Gastrocnemius medialis (tissue), 4 donors: ENCODE results near the gene TNF. TPM values are rescaled to one million over a fixed set of nuclear protein-coding genes. Genes with fewer than 3 reads are reported as not detected.

Source experiments
- ATAC-seq, 2 donors: fragments of 150-250 bp; one replicate each; pipeline ENCODE4 v1.9.1; 2016
- DNase-seq, 2 donors: peaks; one replicate each; pipeline ENCODE4 v3.0.0-alpha.2; 2019
- H3K27ac ChIP-seq, 4 donors: fragments of 200-600 bp; sonication (generic); 1 replicate in 1 of 4; 2 replicates in 3 of 4; pipeline ENCODE4 v1.5.1; 2016 to 2018; ENCODE audit warnings: mild to moderate bottlenecking in 2 of 4, moderate library complexity in 1 of 4
- H3K27me3 ChIP-seq, 3 donors: fragments of 200-600 bp; sonication (generic) in 2 of 3; 1 replicate in 1 of 3; 2 replicates in 2 of 3; pipeline versions ENCODE4 v1.5.1 to v1.6.0; 2016 to 2019; ENCODE audit warnings: mild to moderate bottlenecking in 1 of 3, moderate library complexity in 1 of 3
- H3K36me3 ChIP-seq, 2 donors: fragments of 200-600 bp; sonication (generic) in 1 of 2; one replicate each; pipeline ENCODE4 v1.5.1; 2017 to 2018
- H3K4me1 ChIP-seq, 2 donors: fragments of 200-600 bp; sonication (generic) in 1 of 2; one replicate each; pipeline ENCODE4 v1.5.1; 2016 to 2017; ENCODE audit warnings: mild to moderate bottlenecking in 2 of 2
- H3K4me3 ChIP-seq, 4 donors: fragments of 200-600 bp; sonication (generic) in 3 of 4; 1 replicate in 1 of 4; 2 replicates in 3 of 4; pipeline ENCODE4 v1.5.1; 2016 to 2019; ENCODE audit warnings: mild to moderate bottlenecking in 2 of 4
- H3K9me3 ChIP-seq, 3 donors: fragments of 200-600 bp; sonication (generic) in 2 of 3; 1 replicate in 1 of 3; 2 replicates in 2 of 3; pipeline ENCODE4 v1.5.1; 2016 to 2019
- CTCF ChIP-seq, 5 experiments: fragments of 450-650 bp in 3 of 5; fragments of 200-600 bp in 2 of 5; sonication (generic) in 2 of 5; IDR thresholded peaks in 4 of 5; conservative IDR thresholded peaks in 1 of 5; 1 replicate in 4 of 5; 2 replicates in 1 of 5; pipeline ENCODE4 v1.5.1; 2016 to 2019; ENCODE audit warnings: antibody characterized with exemption in 5 of 5, mild to moderate bottlenecking in 3 of 5, moderate library complexity in 3 of 5
- POLR2A ChIP-seq, 2 donors: fragments of 450-650 bp; IDR thresholded peaks; one replicate each; pipeline ENCODE4 v1.6.1; 2017; ENCODE audit warnings: antibody characterized with exemption in 2 of 2, mild to moderate bottlenecking in 2 of 2, moderate library complexity in 2 of 2
- in situ Hi-C, 4 donors: fragments of 200-750 bp; cut with MboI; loops; one replicate each; pipeline versions ENCODE4 v1.15.0 to v1.8.0; 2017; ENCODE audit warnings: low sequenced_read_pairs in 4 of 4
- intact Hi-C: fragments of 100-400 bp; cut with DNase I; formaldehyde crosslinking; loops from one replicate; pipeline ENCODE4 v1.15.1; 2023; ENCODE audit warnings: low total_unique reads
- total RNA-seq, 4 donors: library from RNA; depleted of rRNA; stranded (reverse); fragments of >200 nt; gene quantifications; one replicate each; pipeline versions ENCODE4 v1.1.0 to v1.2.3, GENCODE V29; 2016

Gene TNF
- total RNA-seq, 4 donors from 2014 or later: 0.23 to 0.87 TPM; not detected in 2

GRCh38 chr6:31529329-31530150, 45.8 kb upstream of the TNF start:
- Histone ChIP-seq H3K9me3 (no peaks in the 10 kb centered on the region), H3K36me3 (peaks cover 0 to 50% of the 10 kb centered on the region in 2 donors), H3K27me3 (no peaks in the 10 kb centered on the region), H3K4me3 (no peak overlapping the region), H3K4me1 (no peaks in the 10 kb centered on the region), H3K27ac (no peak overlapping the region)
- no peak for DNase-seq
- no peak for ATAC-seq
- intact Hi-C loops: no loop called here
- in situ Hi-C loops: loop anchor here in 1 of 4 donors (25.0 kb wide), 1 partner anchor 658 kb away; the partner anchor contains the start of genes AGER, AGPAT1, GPSM3 and PBX2
- TF ChIP-seq CTCF (IDR thresholded peaks at IDR 0.05 in 4 of 5, conservative IDR thresholded peaks at IDR 0.05 in 1 of 5): no peak
- TF ChIP-seq POLR2A (IDR thresholded peaks at IDR 0.05): no peak

GRCh38 chr6:31530659-31531058, 44.7 kb upstream of the TNF start:
- no peak for TF ChIP-seq CTCF (IDR thresholded peaks at IDR 0.05 in 4 of 5, conservative IDR thresholded peaks at IDR 0.05 in 1 of 5)
- TF ChIP-seq POLR2A (IDR thresholded peaks at IDR 0.05): no peak
- H3K27ac ChIP-seq: no peak overlapping the region
- peaks cover 0 to 61% of the 10 kb centered on the region in 2 donors for H3K36me3 ChIP-seq

GRCh38 chr6:31531162-31531561, 44.2 kb upstream of the TNF start:
- H3K36me3 ChIP-seq: peaks cover 0 to 66% of the 10 kb centered on the region in 2 donors
- DNase-seq (no peak), ATAC-seq (no peak)
- no peaks in the 10 kb centered on the region for H3K9me3 ChIP-seq
- H3K4me3 ChIP-seq: no peak overlapping the region
- no peaks in the 10 kb centered on the region for H3K27me3 ChIP-seq
- in situ Hi-C loops (loop anchor here in 1 of 4 donors (25.0 kb wide), 1 partner anchor 656 kb away; the partner anchor contains the start of genes AGER, AGPAT1, GPSM3 and PBX2), intact Hi-C loops (no loop called here)
- TF ChIP-seq POLR2A (IDR thresholded peaks at IDR 0.05) (no peak), CTCF (IDR thresholded peaks at IDR 0.05 in 4 of 5, conservative IDR thresholded peaks at IDR 0.05 in 1 of 5) (no peak)
- H3K27ac ChIP-seq: no peak overlapping the region
- H3K4me1 ChIP-seq: no peaks in the 10 kb centered on the region

More at GRCh38 chr6:31530659-31531058, 44.7 kb upstream of the TNF start:
- no peak for DNase-seq
- H3K27me3 ChIP-seq: no peaks in the 10 kb centered on the region
- in situ Hi-C loops (loop anchor here in 1 of 4 donors (25.0 kb wide), 1 partner anchor 657 kb away; the partner anchor contains the start of genes AGER, AGPAT1, GPSM3 and PBX2), intact Hi-C loops (no loop called here)
- H3K4me1 ChIP-seq: no peaks in the 10 kb centered on the region
- H3K9me3 ChIP-seq: no peaks in the 10 kb centered on the region
- ATAC-seq: no peak
- no peak overlapping the region for H3K4me3 ChIP-seq

- in situ Hi-C loops: loop anchor here in 1 of 4 donors (25.0 kb wide), 1 partner anchor 655 kb away; the partner anchor contains the start of genes AGER, AGPAT1, GPSM3 and PBX2
- DNase-seq (no peak), ATAC-seq (no peak)
- TF ChIP-seq CTCF (IDR thresholded peaks at IDR 0.05 in 4 of 5, conservative IDR thresholded peaks at IDR 0.05 in 1 of 5): no peak
- TF ChIP-seq POLR2A (IDR thresholded peaks at IDR 0.05): no peak
- no peaks in the 10 kb centered on the region for H3K9me3 ChIP-seq
- no peak overlapping the region for H3K27ac ChIP-seq
- H3K4me1 ChIP-seq: no peaks in the 10 kb centered on the region
- intact Hi-C loops: no loop called here
- peaks cover 4 to 75% of the 10 kb centered on the region in 2 donors for H3K36me3 ChIP-seq
- no peaks in the 10 kb centered on the region for H3K27me3 ChIP-seq
- H3K4me3 ChIP-seq: no peak overlapping the region
These were observed 43.4 kb upstream of the TNF start for GRCh38 chr6:31531771-31532643.
